GM12875 (cell line): ENCODE results near the gene NFATC1.

Experiments used
- H3K4me3 ChIP-seq: one replicate; pipeline ENCODE4 v1.5.1; 2011; ENCODE audit warnings: low read depth, low read length, control low read depth
- CTCF ChIP-seq: IDR thresholded peaks from 2 replicates; pipeline ENCODE4 v1.5.1; 2011; ENCODE audit warnings: low read depth, mild to moderate bottlenecking, control low read depth, inconsistent platforms, low read length, moderate library complexity, borderline replicate concordance; ENCODE audit not compliant: insufficient read depth

Gene NFATC1

GRCh38 chr18:79508565-79509535 lies 113.1 kb downstream of the NFATC1 start:
- no peak for TF ChIP-seq CTCF
- H3K4me3 ChIP-seq, result no peak overlapping the region

GRCh38 chr18:79509536-79509930 lies 113.8 kb downstream of the NFATC1 start:
- TF ChIP-seq CTCF, result no peak
- no peak overlapping the region for H3K4me3 ChIP-seq

- no peak overlapping the region for H3K4me3 ChIP-seq
- TF ChIP-seq CTCF, result no peak
Measured at GRCh38 chr18:79510046-79510685, 114.4 kb downstream of the NFATC1 start.

- no peak overlapping the region for H3K4me3 ChIP-seq
- TF ChIP-seq CTCF, result no peak
Measured at GRCh38 chr18:79510731-79511241, 115.1 kb downstream of the NFATC1 start.

GRCh38 chr18:79511271-79511670 lies 115.5 kb downstream of the NFATC1 start:
- no peak for TF ChIP-seq CTCF
- H3K4me3 ChIP-seq, result no peak overlapping the region

DNA sequence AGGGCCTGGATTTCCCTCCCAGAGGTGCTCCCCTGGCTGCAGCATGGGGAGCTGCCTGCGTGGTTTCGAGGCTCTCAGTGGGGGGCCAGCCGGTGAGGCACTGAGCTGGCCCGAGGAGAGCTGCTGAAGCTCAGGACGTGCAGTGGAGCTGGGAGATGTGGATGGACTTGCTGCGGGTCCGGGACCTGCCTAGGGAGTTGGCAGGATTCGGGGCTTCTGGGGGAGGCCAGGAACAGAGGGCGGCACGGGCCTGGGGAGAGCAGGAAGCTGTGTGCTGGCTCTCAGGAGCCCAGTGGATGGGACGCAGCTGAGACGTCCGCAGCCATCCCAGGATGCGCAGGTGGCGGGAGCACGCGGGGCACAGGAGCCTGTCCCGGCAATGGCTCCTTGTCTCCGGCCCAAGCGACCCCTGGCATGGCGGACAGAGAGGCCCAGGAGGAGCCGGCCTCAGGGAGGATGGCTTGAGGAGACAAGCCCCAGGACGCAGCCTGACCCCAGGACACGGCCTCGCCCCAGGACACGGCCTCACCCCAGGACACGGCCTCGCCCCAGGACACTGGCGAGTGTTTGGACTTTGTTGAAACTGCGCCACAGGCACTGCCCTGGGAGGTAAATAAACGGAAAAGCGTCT lies 116.1 kb downstream of the NFATC1 start:
- no peak overlapping the region for H3K4me3 ChIP-seq
- TF ChIP-seq CTCF, result no peak
